ENCODE measurements around the gene NDRG3. TPM values are rescaled to one million over a fixed set of nuclear protein-coding genes. Genes with fewer than 3 reads are reported as not detected.

Gene NDRG3
- total RNA-seq, 1 experiment from 2014 or later: 55.6 TPM

DNA sequence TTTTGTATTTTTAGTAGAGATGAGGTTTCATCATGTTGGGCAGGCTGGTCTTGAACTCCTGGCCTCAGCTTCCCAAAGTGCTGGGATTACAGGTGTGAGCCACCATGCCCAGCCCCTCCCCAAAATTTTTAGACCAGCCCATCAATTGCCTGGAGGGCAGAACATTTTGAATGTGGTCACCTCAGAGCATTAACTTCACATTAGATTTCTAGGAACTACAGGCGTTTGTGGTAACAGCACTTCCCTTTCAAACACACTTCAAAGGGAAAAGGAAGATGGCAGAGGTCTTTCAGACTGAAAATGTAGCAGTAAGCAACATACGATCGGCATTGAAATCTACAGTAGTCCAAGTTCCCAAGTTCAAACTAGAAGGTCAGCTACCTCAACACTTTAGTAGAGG, 87.6 kb downstream of the NDRG3 start:
- H3K27me3 ChIP-seq (ENCODE audit: insufficient read depth, low read depth): no peaks in the 10 kb centered on the region
- ChIA-PET CTCF (no interaction called here), POLR2A (ENCODE audit: unreplicated experiment) (no interaction called here)
- H3K79me2 ChIP-seq (ENCODE audit: low read depth): no peaks in the 10 kb centered on the region
- no peaks in the 10 kb centered on the region for H4K20me1 ChIP-seq (ENCODE audit: insufficient read depth)
- no peak for DNase-seq
- H3K9me3 ChIP-seq (ENCODE audit: insufficient read depth, low read depth): no peaks in the 10 kb centered on the region
- no peaks in the 10 kb centered on the region for H3K9me2 ChIP-seq (ENCODE audit: insufficient read depth)
- H3K36me3 ChIP-seq (ENCODE audit: low read depth): no peaks in the 10 kb centered on the region
- BruUV-seq (replicated peaks): no TSS peak
- intact Hi-C loops (cut with micrococcal nuclease; ENCODE audit: unreplicated experiment): no loop called here
- H3K4me2 ChIP-seq: no peak overlapping the region
- TF ChIP-seq, protein P1, sequence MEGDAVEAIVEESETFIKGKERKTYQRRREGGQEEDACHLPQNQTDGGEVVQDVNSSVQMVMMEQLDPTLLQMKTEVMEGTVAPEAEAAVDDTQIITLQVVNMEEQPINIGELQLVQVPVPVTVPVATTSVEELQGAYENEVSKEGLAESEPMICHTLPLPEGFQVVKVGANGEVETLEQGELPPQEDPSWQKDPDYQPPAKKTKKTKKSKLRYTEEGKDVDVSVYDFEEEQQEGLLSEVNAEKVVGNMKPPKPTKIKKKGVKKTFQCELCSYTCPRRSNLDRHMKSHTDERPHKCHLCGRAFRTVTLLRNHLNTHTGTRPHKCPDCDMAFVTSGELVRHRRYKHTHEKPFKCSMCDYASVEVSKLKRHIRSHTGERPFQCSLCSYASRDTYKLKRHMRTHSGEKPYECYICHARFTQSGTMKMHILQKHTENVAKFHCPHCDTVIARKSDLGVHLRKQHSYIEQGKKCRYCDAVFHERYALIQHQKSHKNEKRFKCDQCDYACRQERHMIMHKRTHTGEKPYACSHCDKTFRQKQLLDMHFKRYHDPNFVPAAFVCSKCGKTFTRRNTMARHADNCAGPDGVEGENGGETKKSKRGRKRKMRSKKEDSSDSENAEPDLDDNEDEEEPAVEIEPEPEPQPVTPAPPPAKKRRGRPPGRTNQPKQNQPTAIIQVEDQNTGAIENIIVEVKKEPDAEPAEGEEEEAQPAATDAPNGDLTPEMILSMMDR (conservative IDR thresholded peaks at IDR 0.05): no peak
- TF ChIP-seq EZH2 (IDR thresholded peaks at IDR 0.05; ENCODE audit: low read depth): no peak
- H2AFZ ChIP-seq: no peak overlapping the region
- no peak overlapping the region for H3K4me3 ChIP-seq
- H3F3A ChIP-seq (ENCODE audit: insufficient read depth, low read depth): no peaks in the 10 kb centered on the region
- H3K4me1 ChIP-seq (replicated peaks; ENCODE audit: insufficient read depth): no peaks in the 10 kb centered on the region
- H3K27ac ChIP-seq: no peak overlapping the region

- ChIA-PET CTCF (no interaction called here), POLR2A (ENCODE audit: unreplicated experiment) (no interaction called here)
- no peaks in the 10 kb centered on the region for H3K9me2 ChIP-seq (ENCODE audit: insufficient read depth)
- no peaks in the 10 kb centered on the region for H3K27me3 ChIP-seq (ENCODE audit: insufficient read depth, low read depth)
- no peak overlapping the region for H3K27ac ChIP-seq
- intact Hi-C loops (cut with micrococcal nuclease; ENCODE audit: unreplicated experiment): no loop called here
- DNase-seq: no peak
- H2AFZ ChIP-seq: no peak overlapping the region
- no peaks in the 10 kb centered on the region for H3K4me1 ChIP-seq (replicated peaks; ENCODE audit: insufficient read depth)
- H3K4me2 ChIP-seq: no peak overlapping the region
- no TSS peak for BruUV-seq (replicated peaks)
- no peaks in the 10 kb centered on the region for H3F3A ChIP-seq (ENCODE audit: insufficient read depth, low read depth)
- H3K4me3 ChIP-seq: no peak overlapping the region
- no peaks in the 10 kb centered on the region for H3K9me3 ChIP-seq (ENCODE audit: insufficient read depth, low read depth)
- no peaks in the 10 kb centered on the region for H4K20me1 ChIP-seq (ENCODE audit: insufficient read depth)
- TF ChIP-seq, protein P1 (conservative IDR thresholded peaks at IDR 0.05): no peak
- no peak for TF ChIP-seq EZH2 (IDR thresholded peaks at IDR 0.05; ENCODE audit: low read depth)
- no peaks in the 10 kb centered on the region for H3K79me2 ChIP-seq (ENCODE audit: low read depth)
- no peaks in the 10 kb centered on the region for H3K36me3 ChIP-seq (ENCODE audit: low read depth)
These were observed 89.2 kb downstream of the NDRG3 start for GRCh38 chr20:36656733-36657132.

- BruUV-seq (replicated peaks): no TSS peak
- Histone ChIP-seq H3K27ac (no peak overlapping the region), H3K4me1 (replicated peaks; ENCODE audit: insufficient read depth) (no peaks in the 10 kb centered on the region), H3K4me2 (no peak overlapping the region), H3K36me3 (ENCODE audit: low read depth) (no peaks in the 10 kb centered on the region), H2AFZ (no peak overlapping the region), H4K20me1 (ENCODE audit: insufficient read depth) (no peaks in the 10 kb centered on the region), H3K9me2 (ENCODE audit: insufficient read depth) (no peaks in the 10 kb centered on the region), H3F3A (ENCODE audit: insufficient read depth, low read depth) (no peaks in the 10 kb centered on the region), H3K79me2 (ENCODE audit: low read depth) (no peaks in the 10 kb centered on the region), H3K4me3 (no peak overlapping the region), H3K9me3 (ENCODE audit: insufficient read depth, low read depth) (no peaks in the 10 kb centered on the region), H3K27me3 (ENCODE audit: insufficient read depth, low read depth) (no peaks in the 10 kb centered on the region)
- ChIA-PET CTCF (no interaction called here), POLR2A (ENCODE audit: unreplicated experiment) (interaction anchor here (0.6 kb wide), 1 partner anchor 119 kb away, joined by 3 read pairs; no protein-coding TSS in a partner anchor)
- TF ChIP-seq EZH2 (IDR thresholded peaks at IDR 0.05; ENCODE audit: low read depth): no peak
- TF ChIP-seq, protein P1 (conservative IDR thresholded peaks at IDR 0.05): no peak
- intact Hi-C loops (cut with micrococcal nuclease; ENCODE audit: unreplicated experiment): no loop called here
- DNase-seq: no peak
These were observed 90.9 kb downstream of the NDRG3 start for GRCh38 chr20:36655004-36655403.

Data from PC-9 (cell line).